GOT3 (cell line): ENCODE measurements around the gene DGCR2.

Source experiments
- DNase-seq: peaks from one replicate; lab custom pipeline; 2025; ENCODE audit warnings: mixed read lengths; lab: John Stamatoyannopoulos, UW

Gene DGCR2

DNA sequence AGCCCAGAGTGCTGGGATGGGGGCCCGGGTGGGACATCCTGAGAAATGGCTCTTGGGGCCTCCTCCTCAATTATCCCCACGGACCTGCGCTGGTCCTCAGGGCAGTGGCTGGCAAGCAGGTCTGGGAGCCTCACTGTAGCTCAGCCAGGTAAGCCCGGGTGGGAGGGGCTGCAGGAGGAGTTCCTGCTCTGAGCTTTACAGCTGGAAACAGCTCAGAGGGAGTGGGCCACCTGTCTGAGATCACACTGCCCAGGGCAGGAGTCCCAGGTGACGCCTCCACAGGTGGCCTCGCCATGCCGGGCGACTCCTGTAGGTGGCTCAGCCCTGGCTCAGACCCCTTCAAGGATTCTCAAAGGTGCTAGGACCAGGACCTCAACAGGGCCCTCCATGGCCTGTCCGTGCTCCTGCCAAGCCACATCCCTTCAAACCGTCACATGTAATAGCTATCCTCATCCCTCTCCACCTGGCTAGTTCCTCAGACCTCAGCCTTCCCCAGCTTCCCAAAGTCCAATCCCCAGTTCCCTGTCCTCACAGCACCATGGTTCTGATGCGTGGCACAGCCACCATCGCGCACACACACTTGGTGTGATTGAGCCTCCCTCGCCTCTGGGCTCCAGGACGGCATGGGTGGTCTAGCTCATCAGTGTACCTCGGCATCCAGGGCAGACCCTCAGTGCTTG lies 5.3 kb upstream of the DGCR2 start:
- no peak for DNase-seq

DNA sequence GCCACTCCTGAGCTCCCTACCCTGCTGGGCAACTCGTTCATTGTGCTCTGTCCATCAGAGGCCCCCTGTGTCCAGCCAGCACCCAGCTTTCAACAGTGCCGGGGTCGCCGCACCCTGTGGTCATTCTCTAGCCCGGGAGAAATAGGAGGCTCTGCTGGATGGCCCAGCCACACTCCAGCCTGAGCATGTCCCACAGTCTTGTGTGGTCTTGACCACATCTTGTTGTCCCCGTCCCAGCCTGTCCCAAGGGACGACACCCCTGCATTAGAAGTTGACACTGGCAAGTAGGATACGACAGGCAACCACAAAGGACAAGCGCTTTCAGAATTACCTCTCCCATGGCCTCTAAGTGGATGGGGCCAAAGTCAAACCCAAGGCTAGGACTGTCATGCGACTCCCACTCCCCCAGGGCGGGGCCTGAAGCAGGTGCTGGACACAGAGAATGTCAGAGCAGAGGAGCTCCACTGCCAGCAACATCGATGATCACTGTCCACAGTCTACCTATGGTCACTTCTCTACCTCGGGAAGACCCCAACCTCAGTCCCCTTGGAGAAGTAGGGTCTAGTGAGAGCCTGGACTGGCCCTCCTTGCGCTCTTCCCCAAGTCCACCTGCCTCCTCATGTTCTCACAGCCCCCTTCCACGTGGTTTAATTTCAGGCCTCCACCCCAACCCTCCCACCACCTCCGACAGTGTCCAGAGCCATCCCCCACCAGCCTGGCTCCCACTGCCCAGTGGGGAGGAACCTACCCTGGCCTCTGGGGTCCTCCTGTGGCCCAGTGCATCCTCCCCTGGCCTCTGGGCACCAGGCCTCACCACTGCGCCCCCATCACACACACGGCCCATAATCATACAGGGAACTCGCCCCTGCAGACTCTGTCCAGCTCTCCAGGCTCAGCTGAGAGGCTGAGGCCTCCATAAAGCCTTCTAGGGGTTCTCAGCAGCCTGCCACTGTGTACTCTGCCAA lies 4.4 kb upstream of the DGCR2 start:
- no peak for DNase-seq

DNA sequence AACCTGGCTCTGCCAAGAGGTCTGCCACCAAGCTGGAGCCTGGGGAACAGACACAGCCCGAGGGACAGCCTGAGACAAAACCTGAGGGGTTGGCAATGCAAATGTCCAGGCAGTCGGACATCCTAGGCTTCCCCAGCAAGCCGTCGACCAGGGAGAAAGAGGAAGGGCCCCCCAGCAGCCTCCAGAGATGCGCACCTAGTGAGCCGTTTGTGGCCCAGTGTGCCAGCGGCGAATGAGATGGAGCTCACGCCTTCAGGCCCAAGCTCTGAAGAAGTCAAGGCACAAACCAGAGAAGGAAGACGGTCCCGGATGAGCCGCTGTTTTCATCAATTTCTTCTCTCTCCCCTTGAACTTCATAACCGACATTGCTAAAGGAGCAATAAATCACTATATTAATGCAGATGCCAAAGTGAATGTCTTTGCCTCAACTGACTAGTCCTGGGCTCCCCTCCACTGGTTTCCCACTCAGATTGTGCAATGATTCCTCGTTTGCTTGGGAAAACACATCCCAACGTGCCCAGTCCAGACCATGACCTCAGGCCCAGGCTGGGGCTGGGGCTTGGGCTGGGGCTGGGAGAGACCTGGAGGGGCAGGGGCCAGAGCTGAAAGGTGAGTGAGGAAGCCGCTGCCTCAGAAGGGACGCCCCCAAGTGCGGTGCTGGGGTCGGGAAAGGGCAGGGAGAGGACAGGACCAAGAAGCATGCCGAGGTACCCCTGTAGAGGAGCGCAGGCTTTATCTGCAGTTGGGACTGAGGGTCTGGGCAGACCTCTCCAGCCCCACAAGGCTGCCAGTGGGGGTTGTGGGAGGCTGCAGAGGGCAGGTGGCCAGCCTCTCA lies 3.5 kb upstream of the DGCR2 start:
- no peak for DNase-seq

DNA sequence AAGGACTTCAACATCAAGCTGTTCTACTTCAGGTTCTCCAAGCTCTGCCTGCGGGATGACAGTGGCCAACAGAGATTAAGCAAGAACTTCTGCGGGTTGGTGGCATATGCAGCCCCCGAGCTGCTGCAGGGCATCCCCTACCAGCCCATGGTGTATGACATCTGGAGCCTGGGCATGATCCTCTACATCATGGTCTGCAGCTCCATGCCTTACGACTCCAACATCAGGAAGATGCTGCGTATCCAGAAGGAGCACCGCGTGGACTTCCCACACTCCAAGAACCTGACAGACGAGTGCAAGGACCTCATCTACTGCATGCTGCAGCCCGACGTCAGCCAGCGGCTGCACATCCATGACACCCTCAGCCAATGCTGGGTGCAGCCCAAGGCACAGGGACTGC lies 2.8 kb upstream of the DGCR2 start:
- no peak for DNase-seq

DNA sequence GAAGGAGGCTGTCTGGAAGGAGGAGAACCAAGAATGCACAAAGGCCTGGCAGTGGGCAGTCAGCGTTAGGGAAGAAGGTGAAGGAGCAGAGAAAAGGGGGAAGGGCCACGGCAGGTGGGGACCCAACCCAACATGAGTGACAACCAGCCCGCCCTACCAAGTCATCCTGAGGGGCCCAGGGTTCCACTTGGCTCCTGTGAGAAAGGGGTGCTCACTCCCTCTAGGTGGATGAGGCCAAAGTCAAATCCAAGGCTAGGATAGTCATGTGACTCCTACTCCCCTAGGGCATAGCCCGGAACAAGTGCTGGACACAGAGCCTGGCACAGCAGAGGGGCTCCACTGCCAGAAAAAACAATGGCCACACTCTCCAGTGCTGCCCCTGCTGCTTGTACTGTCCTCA lies 2.2 kb upstream of the DGCR2 start:
- no peak for DNase-seq

DNA sequence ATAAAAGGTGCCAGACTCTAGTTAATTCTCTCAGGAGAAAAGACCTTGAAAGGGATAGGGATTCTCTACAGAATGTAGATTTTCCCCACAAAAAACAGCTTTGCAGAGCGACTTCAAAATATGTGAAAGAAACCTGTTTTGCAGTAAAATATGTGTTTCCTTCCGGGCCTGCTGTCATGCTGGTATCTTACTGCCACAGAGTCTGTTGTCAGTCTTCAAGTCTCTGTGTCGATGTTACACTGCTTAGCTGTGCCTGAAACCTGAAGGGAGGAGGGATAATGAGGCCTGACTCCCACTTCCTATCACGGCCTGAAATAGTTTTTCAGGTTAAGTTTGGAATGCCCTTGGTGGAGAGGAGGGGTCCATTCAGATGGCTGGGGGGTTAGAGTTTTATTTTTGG lies 1.7 kb upstream of the DGCR2 start:
- no peak for DNase-seq

DNA sequence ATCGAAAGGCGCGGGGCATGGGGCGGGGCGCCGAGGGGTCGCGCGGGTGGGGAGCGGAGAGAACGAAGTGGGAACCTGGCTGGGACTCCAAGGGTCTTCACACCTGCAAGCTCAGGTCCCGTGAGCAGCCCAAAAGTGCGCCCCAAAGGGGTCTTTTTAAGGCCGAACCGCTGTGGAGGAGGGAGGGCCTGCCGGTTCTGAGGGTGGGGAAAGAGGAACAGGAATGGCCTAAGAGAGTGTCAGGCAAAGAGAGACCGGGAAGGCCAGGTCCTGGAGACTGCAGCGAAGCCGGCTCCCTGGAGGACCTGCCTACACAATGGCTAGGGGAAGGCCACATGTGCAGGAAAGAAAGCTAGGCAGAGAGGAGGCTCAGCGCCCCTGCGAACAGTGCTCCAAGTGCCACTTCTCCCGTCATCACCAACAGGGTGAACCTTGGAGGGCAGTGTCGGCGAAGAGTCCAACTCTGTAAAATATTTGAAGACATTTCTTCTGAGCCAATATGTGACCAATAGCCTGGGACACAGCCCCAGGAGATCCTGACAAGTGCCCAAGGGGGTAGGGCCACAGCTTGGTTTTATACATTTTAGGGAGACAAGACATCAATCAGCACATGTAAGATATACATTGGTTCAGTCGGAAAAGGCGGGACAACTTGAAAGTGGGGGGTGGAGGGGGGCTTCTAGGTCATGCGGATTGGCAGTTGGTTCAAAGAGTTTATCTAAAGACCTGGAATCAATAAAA lies 710 bp upstream of the DGCR2 start:
- no peak for DNase-seq

DNA sequence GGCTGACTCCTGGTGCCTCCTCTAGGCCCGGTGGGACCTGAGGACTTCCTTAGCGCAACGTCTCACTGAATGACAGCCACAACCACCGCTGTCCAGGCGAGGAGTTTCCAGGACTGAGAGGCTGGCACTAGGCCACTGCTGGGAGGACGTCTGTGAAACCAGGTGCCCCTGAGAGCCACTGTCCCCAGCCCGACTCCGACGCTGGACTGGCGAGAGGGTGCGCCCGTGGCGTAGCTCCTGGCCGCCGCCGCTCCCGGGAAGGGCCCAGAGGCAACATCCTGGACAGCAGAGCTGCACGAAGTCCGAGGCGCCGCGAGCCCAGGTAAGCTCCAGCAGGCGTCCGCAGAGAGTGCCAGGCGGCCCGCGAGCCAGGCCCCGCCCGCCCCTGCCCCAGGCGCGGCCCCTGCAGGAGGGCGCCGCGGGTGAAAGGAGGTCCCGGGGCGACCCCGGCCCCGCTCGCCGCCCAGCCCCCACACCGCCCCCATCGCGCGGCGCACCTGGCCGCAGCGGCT lies 525 bp downstream of the DGCR2 start:
- DNase-seq, result no peak

DNA sequence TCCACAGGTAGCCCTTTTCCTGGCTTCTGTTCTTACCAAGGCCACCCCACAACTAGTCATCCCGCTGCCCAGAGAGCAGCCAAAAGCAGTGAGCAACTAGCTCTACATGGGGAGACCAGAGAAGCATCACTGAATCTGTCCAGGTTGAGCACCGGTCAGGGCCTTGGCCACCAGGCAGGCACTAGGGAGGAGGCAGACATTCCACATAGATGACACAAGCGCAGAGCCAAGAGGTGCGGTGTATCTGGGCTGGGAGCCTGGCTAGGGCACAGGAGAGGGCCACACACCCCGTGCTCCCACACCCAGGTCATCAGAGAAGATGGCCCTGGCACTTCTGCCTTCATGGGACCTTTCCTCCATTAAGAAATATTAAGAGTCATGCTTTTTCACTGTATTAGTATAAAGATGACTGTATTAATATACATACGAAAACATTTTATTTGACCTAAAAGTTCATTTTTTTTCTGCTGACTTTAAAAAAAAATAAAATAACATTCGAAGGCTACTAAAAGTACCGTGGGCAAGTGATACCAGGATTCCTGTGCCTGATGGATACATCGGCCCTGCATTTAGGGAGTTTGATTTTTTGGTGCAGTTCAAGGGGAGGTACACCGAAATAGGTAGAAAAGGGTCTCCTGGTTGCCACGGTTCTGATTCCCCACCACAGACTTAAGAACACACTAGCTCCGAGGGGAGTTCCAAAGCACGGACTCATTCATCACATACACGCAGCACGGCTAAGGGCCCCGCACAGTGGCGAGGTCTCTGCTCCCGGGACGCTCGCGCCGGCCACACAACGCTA lies 1.2 kb downstream of the DGCR2 start:
- no peak for DNase-seq

DNA sequence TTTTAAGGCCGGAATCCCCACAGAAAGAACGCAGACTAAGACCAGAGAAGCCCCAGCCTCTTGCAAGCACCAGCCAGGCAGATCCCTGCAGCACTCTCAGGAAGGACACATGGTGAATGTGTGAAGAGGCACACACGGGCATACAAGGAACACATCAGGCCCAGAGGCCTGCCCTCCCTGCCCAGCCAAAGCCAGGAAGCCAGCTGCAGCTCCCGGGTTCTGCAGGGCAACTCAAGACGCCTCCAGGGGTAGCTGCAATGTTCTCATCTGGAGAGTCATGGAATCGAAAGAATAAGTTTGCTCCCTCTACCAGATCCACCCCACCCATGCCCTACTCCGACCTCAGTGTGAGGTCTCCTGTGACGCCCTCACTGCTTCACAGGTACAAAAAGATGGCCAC lies 2.3 kb downstream of the DGCR2 start:
- no peak for DNase-seq

DNA sequence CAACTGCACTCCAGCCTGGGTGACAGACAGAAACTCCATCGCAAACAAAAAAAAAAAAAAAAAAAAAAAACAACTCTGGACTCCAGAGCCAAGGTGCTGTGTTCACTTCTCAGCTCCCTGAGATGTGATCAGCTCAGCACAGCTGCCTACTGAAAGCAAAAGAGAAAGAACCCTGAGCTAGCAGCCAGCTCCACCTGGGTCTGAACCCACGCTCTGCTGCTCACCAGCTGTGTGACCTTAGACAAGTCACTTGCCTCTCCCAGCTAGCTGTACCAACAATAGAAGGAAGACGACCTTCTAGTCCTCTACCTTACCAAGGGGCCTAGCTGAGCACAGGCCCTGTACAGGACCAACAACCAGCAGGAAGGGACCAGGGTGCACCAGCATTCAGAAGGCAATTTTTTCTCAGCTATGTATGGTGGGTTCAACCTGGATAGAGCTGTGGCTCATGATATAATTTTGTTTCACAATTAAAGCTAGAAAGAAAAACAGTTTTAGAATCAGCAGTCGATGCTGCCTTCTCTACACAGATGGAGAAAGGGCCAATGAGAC lies 3.8 kb downstream of the DGCR2 start:
- no peak for DNase-seq

DNA sequence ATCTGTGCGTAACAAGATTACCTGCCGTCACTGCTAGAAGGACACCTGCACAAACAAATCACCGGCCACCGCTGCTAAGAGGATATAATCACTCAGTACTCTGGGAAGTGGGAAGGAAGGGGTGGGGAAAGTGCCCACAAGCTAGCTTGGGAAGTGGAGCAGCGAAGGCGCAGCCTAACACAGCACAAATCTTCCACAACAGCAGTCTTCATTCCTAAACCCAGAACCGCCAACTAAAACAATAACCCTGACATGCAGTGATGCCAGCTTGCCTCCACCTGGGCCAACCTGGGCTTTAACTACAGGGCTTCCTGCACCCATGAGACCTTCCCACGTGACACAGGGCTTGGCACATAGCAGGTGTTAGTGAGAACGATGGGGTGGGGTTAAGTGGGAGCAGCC lies 5.1 kb downstream of the DGCR2 start:
- no peak for DNase-seq

DNA sequence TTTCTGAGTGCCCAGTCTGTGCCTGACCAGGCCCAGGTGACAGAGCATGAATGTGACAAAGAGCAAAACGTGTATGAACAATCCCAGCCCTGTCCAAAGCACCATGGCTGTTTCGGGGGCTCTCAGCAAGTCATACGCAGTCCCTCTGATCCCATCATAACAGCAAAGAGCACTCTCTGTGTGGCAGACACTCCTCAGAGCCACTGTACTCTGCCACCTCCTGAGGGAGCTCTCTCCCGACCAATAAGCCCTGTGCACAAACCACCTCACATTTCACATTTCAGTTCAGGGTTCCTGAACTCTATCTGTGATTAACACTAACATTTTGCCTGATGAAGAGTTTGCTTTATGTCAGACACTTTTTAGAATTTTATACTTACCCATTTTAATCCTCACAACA lies 6.6 kb downstream of the DGCR2 start:
- no peak for DNase-seq

DNA sequence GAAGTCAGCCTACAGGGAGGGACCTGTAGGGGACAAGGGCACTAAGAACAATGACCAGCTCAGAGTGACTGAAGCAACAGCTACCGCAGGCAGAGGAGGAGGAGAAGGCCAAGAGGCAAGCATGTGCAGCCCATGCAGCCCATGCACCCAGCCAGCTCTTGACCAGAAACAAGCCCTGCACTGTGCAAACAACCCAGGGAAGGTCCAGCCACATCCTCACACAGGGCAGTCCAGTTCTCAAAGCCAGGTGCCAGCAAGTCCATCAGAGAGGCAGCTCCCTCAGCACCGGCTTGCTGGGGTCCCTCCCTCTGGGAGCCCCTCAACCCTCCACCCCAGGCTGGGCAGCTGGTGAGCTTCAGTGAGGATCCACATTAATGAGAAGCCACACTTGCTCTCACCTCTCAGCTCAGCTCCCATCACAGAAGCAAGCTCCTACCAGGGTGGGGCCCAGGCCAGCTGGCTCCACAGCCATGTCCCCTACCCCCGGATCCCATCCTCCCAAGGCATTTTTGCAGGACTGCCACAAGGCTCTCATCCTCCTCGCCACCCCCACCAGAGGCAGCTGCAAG lies 7.1 kb downstream of the DGCR2 start:
- DNase-seq, result no peak

DNA sequence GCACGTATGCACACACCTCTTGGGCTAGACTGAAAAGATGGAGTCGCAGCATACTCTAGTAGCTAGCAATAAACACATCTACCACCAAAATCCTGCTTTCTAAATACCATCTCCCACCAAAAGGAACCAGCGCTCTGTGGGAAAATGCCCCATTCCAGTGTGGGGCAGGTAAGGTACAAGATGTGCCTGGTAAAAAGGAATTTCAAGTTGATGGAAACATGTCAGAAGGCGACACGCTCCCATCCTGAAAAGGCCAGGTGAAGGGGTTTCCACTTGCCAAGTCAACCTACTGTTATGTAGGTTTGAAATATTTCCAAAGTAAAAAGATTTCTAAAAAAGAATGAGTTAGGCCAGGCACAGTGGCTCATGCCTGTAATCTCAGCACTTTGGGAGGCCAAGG lies 8.8 kb downstream of the DGCR2 start:
- no peak for DNase-seq

DNA sequence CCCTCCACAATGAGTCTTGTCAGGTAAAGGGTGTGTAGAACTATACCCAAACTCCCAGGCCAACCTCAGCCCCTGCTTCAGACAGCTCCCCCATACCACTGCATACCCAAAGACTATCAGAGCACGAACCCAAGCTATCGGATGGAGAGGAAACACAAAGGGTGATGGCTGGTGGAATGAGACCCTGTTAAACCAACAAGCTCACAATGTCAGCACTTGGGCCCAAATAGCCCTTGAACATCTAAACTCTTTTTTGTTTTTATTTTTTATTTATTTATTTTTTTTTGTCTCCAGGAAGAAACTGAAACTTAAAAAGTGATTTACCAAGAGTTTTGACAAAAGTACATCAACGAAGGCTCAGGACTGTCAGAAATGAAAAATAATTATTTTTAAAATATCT lies 10.6 kb downstream of the DGCR2 start:
- DNase-seq, result no peak

DNA sequence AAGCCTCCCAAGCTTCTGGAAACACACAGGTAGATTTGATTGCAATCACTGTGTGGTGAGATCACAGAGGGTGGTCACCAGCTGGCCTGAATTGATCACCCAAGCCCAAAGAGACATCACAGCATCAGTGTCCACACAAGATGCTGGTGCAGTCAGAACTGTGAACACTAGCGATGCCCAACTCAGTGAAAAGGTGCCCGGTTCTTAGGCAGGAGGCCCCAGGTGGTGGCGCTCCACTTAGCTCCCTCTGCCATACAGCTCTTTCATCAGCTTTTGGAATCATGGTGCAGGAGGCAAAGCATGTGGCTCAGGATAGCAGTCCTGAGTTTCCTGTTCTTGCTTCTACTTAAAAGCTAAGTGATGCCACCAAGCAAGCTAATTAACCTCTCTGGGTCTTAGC lies 11.1 kb downstream of the DGCR2 start:
- no peak for DNase-seq

DNA sequence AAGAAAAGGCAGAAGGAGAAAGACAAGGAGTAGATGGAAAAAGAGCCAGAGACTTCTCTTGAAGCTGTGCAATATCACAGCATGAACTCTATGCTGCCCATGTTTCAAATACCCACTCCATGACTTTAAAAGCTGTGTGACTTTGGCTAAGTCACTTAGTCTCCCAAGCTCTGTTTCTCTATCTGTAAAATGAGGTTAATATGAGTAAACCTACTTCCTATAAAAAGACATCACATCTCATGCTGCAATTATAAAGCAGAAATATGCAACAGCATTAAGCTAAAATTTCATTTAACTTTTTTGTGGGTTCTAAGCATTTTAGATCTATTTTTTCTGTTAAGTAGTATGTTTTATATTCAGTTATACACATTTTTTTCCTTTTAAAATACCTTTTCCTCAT lies 11.6 kb downstream of the DGCR2 start:
- DNase-seq, result no peak

DNA sequence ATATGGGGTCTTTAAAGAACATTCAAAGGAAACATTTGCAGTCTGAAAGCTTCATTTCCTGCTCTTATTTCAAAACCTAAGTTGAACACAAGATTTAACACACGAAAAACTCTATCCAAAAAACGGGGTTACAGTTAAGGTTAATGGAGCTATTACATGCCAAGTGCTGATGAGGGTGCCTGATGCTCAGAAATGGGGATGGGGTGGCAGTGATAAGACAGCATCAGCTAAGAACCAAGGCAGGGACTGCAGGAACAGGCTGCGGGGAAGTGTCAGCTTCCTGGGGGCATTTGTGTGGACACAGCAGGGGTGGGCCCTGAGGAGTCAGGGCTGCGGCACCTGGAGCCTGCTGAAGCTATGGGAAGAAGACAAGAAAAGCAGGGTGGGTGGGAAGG lies 12.2 kb downstream of the DGCR2 start:
- no peak for DNase-seq
